Activated T-cell treated with anti-CD3 and anti-CD28 coated beads for 4 hours (primary cell): Measurements from ENCODE around the gene MSI2.

Source experiments
- DNase-seq: peaks from one replicate; pipeline ENCODE4 v3.0.0-alpha.2; 2020

Gene MSI2

DNA sequence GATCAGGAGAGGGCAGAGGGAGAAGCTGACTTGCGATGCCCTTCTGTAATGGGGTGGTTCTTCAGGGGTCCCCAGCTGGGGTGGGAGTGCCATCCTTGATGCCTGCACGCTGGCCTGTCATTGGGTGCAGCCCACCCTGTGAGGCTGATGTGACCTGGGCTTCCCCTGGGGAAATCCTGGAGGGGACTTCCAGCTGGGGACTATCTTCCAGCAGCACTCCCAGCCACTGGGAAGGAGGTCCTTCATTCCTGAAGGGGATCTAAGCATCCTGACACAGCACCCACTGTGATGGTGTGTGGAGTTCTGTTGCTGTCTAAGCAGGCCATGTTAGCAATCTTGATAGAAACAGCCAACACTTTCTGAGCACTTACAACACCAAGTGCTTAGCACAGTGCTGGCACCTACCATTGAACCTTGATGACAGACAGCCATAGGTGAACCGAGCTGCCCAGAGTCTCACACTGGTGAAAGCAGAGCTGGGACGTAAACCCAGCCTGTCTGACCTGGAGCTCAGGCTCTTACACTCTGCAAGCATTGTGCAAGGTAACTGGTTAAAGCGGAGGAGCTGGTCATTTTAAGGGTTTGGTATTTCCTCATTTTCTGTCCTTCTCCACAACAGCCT is 277.5 kb downstream of the MSI2 start:
- DNase-seq, result no peak

- no peak for DNase-seq
Observed at GRCh38 chr17:57534863-57535248, 278.5 kb downstream of the MSI2 start.

DNA sequence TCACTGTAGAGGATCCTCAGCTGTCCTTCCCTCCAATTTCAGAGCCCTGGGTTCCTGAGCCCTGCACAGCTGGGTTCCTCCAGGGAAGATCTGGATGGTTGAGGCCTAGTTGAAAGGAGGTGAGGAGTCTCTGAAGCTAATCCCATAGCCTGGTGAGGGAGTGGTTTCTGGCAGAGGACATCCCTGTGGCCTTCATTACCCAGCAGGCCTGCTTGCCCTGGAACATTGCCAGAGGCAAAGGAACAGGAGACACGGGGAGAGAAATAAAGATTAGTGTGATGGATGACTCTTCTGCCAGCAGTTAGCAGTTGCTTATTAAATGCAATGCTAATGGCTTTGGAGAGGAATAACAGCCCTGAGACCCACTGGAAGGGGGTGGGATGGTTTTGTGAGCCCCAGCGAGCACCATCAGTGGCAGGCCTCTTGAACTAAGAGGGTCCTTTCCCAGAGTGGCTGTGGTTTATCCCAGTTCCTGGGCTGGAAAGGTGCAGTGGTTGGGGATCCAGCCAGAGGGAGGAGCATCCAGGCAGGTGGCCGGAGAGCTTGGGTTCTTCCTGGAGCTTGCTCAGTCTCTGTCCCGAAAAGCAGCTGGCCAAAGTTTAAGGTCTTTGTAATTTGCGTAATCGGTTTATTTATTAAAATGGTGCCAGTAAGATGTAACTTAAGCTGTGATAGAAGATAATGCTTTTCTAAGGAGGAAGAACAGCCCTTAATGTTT is 279.1 kb downstream of the MSI2 start:
- DNase-seq, result no peak

DNA sequence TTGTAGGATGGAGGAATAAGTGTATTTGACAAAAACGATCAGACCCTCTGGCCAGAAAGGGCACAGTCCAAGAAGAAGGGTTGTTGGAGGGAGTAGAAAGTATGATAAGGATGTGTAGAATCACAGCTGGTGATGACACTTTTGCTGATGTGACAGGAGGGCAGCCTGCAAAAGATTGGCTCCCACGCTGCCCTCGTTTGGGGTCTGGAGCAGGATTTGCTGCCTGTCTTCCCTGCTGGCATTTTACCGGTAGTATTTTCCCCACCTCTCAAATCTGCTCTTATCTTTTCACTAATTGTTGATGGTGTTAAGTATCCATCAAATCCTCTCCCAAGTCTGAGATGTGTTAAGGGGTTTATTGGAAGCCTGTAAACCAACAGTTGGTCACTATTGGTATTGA is 280.0 kb downstream of the MSI2 start:
- no peak for DNase-seq

DNA sequence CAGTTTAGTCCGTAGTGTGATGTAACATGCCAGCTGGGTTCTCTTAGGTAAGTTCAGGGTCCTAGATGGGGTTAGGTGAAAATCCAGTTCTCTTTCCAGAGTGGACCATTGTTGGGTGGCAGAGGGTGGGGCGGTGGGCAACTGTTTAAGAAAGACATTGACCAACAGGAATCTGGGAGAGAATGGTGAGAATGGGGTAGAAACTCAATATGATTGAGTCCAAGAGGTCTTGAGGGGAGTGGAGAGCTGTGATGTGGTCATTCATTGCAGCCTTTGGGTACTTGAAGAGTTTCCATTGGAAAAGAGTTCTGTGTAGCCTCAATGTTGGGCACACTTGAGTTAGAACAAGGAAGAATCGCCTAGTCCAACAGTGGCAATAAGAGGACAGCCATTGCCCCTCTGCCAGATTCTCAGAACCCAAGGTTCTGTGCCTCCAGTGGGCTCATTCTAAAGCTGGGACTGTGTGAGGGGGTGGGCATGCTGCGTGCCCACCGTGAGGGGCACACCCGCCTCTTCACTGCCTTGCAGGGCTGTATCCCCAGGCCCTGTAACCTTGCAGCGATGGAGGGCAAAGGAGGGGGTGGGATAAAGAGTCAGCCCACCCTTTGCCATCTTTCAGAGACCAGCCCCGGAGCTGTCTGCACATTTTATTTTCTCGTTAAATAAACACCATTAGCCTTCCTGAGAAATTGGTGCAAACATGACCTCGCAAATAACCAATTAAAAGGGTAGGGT is 280.6 kb downstream of the MSI2 start:
- no peak for DNase-seq

GRCh38 chr17:57537524-57538410 is 281.4 kb downstream of the MSI2 start:
- no peak for DNase-seq

GRCh38 chr17:57538736-57539456 is 282.6 kb downstream of the MSI2 start:
- DNase-seq, result no peak

DNA sequence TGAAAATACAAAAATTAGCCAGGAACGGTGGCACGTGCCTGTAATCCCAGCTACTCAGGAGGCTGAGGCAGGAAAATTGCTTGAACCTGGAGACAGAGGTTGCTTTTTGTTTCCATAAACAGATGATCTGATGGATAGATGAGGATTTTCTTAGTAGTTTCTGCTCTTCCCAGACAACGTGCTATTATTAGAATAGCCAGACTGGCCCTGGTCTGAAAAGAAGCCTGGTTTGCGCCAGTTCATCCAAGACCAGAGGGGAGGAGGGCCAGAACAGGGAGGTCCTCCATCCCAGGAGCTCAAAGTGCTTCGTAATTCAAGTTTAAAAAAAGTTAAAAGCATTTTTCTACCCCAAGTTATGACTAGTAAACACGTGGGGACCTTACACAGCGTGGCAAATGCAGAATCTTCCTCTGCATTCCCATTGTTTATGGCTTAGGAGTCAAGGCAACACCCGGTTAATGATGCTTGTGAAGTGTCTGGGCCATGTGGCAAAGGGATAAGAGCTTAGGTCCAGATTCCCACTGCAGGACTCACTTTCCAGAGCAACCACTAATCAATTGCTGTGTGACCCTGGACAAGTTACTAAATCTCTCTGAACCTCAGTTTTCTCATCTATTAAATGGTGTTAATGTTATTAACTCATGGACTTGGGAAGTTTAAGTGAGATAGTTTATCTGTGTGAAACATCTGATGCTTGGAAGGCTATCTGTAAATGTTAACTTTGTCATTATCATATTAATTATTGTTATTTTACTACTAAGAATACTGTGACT is 283.4 kb downstream of the MSI2 start:
- no peak for DNase-seq

DNA sequence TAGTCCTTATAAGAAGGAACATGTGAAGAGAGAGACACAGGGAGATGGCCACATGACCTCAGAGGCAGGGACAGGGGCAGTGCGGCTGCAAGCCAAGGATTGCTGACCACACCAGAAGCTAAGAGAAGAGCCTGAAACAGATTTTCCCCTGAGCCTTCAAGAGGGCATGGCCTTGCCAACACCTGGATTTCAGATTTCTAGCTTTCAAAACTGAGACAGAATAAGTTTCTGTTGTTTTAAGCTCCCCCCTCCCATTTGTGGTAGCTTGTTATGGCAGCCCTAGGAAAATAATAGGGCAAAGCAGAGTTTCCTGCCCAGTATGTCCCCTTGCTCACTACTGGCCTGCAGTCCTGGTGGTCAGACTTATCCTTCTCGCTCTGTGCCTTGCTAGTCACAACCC is 284.3 kb downstream of the MSI2 start:
- no peak for DNase-seq

DNA sequence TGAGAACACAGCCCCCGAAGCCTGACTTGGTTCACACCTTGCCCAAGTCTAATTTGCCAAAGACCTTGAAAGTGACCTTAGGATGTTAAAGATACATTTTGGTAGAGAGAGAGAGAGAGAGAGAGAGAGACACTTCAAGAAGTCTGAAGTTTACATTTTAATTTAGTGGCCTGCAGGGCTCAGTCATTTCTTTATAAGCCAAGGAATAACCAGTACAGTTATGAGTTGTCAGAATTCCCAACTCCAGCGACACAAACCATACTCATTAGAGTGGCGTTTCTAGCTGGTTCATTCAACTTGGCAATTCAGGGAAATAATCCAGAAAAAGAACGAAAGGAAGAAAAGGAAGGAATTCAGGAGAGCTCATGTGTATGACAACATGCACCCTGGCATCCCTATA is 284.7 kb downstream of the MSI2 start:
- DNase-seq, result no peak

GRCh38 chr17:57541472-57542394 is 285.4 kb downstream of the MSI2 start:
- DNase-seq, result no peak

DNA sequence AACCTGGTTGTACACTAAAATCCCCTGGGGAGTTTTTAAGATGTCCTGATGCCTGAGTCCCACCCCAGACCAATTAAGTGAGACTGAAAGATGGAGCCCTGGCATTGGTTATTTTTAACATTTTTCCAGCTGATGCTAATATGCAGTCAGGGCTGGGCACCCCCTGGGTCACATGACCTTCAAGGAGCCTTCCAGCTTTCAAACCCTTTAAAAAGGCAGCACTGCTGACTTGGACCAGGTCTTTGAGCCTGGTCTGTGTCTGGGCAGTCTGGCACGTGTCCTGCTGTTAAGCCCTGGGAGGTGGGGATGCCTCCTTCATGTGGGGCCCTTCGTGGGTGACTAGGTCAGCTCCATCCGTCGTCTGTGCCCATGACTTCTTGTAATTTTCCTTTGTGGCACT is 286.2 kb downstream of the MSI2 start:
- DNase-seq, result no peak

- DNase-seq, result no peak
Observed at GRCh38 chr17:57543230-57543629, 286.9 kb downstream of the MSI2 start.

GRCh38 chr17:57544401-57544800 is 288.1 kb downstream of the MSI2 start:
- DNase-seq, result no peak

- DNase-seq, result no peak
Observed at GRCh38 chr17:57544834-57545463, 288.6 kb downstream of the MSI2 start.

DNA sequence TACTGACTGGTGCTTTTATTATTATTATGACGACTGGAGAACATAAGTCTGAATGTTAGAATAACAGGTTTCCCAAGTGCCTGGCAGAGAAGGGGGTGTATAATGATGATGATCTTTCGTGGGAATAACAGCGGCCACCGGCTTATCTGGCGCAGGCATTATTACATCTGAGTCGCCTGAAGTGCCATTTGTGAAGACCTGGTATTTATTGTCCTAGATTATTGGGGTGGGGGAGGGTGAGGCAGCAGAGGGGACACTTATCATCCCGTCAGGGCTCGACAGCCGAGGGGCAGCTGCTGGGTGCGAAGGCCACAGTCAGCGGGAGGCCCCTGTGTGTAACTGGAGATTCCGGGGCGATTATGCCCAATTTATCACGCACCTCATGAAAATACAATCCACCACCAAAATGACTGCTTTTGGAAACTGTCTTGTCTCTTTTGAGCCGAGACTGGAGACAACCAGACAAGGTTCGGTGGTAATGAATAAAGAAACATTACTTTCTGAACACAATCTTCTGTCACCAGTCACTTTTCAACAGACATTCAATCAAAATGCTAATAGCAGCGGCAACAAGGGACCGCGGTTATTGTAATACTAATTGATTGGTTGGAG is 289.5 kb downstream of the MSI2 start:
- no peak for DNase-seq

DNA sequence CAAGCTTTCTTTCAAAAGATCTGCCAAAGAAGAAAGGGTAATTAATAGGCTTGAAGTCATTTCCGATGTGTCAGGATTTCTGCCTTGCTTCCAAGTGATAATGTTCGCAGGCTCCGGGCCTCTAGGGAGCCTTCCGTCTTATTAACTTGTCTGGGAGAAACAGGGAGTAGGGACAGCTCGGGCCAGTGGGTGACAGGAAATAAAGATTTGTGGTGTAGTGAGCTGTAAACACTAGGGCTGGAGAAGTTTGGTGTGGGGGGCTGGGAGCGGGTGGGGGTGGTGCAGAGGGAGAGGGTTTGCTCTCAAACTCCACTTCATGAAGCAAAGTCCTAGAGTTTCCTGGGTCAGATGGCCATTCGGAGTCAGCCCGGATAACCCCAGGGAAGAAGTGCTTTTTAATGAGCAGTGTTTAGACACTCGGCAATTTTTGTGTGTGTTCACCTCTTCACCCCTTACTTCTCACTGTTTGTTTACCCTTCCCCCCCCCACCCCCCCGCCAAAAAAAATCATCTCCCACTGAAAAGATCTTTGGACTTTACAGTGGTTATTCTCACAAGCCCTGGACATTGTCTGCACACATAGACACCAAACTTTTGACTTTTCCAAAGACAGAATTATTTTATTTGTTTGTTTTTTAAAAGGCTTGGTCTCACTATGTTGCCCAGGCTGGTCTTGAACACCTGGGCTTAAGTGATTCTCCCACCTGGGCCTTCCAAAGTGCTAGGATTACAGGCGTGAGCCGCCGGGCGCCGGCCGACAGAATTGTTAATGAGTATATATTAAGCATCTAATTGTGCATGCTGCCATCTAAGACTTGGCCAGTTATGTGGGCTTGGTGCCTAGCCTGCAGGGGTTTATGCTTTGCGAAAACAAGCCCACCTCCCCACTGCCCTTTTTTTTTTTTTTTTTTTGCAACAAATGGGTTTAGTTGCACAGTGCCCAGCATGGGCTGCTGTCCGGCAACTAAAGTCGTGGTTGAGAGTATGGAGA is 292.4 kb downstream of the MSI2 start:
- no peak for DNase-seq

DNA sequence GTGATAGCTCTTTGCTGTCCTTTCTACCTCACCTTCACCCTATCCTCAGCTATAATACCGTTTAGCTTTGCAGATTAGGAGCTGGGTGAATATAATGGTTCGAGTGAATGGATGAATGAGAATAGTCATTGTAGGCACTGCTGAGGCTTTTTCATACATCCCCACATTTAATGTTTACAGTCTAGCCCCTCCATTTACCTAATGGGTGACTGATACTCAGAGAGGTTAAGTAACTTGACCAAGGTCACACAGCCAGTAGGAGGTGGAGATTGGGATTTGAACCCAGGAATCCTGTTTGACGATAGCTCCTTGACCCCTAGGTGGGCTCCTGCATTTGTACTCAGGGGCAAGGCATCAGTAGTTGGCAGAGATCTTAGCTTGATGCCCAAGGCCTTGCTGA is 293.1 kb downstream of the MSI2 start:
- no peak for DNase-seq
